Left ventricle myocardium inferior (tissue), 1 donor: ENCODE measurements around the gene WIZ. TPM values are rescaled to one million over a fixed set of nuclear protein-coding genes. Genes with fewer than 3 reads are reported as not detected.

Source experiments
- DNase-seq: peaks from one replicate; pipeline ENCODE4 v3.0.0-alpha.2; 2020
- H3K27ac ChIP-seq: fragments of 200-600 bp; replicated peaks from 2 replicates; pipeline ENCODE4 v1.8.0; 2021
- H3K27me3 ChIP-seq: fragments of 200-600 bp; 2 replicates; pipeline ENCODE4 v1.8.0; 2021; ENCODE audit warnings: low read depth
- H3K36me3 ChIP-seq: fragments of 200-600 bp; 2 replicates; pipeline ENCODE4 v1.8.0; 2021
- H3K4me1 ChIP-seq: fragments of 200-600 bp; 2 replicates; pipeline ENCODE4 v1.8.0; 2021
- H3K4me3 ChIP-seq: fragments of 200-600 bp; 2 replicates; pipeline ENCODE4 v1.8.0; 2021; ENCODE audit warnings: mild to moderate bottlenecking, moderate library complexity
- H3K9me3 ChIP-seq: fragments of 200-600 bp; replicated peaks from 2 replicates; pipeline ENCODE4 v1.8.0; 2021
- intact Hi-C: fragments of 100-400 bp; cut with micrococcal nuclease; formaldehyde crosslinking; loops from one replicate; pipeline ENCODE4 v1.11.0; 2022
- total RNA-seq: library from RNA; stranded (reverse); fragmentation: NEBNext Ultra II Directional; extraction: Animal tissue kit (Norgen Biotek cat#: 25700); gene quantifications from one replicate; pipeline ENCODE4 v1.2.1, GENCODE V29; 2021
- TF ChIP-seq, protein P1 (sequence below): fragments of 200-600 bp; IDR thresholded peaks from 2 replicates; pipeline ENCODE4 v1.8.0; 2021; ENCODE audit warnings: antibody characterized with exemption, mild to moderate bottlenecking, borderline replicate concordance
- donor health status: DM: no; HTN: yes; CAD: no; lungs with severe emphysema.

WIZ gene
- total RNA-seq, 1 donor from 2014 or later = 25.3 TPM

- H3K27me3 ChIP-seq = peaks cover 93% of the 10 kb centered on the region
- H3K9me3 ChIP-seq = peaks cover 5% of the 10 kb centered on the region
- no peaks in the 10 kb centered on the region for H3K36me3 ChIP-seq
- TF ChIP-seq, protein P1, sequence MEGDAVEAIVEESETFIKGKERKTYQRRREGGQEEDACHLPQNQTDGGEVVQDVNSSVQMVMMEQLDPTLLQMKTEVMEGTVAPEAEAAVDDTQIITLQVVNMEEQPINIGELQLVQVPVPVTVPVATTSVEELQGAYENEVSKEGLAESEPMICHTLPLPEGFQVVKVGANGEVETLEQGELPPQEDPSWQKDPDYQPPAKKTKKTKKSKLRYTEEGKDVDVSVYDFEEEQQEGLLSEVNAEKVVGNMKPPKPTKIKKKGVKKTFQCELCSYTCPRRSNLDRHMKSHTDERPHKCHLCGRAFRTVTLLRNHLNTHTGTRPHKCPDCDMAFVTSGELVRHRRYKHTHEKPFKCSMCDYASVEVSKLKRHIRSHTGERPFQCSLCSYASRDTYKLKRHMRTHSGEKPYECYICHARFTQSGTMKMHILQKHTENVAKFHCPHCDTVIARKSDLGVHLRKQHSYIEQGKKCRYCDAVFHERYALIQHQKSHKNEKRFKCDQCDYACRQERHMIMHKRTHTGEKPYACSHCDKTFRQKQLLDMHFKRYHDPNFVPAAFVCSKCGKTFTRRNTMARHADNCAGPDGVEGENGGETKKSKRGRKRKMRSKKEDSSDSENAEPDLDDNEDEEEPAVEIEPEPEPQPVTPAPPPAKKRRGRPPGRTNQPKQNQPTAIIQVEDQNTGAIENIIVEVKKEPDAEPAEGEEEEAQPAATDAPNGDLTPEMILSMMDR = no peak
- no peak for DNase-seq
- H3K27ac ChIP-seq = no peak overlapping the region
- H3K4me1 ChIP-seq = peaks cover 7% of the 10 kb centered on the region
- intact Hi-C loops = no loop called here
- H3K4me3 ChIP-seq = no peak overlapping the region
Observed at GRCh38 chr19:15467734-15468214, 18.0 kb upstream of the WIZ start.

- peaks cover 7% of the 10 kb centered on the region for H3K4me1 ChIP-seq
- H3K27ac ChIP-seq = no peak overlapping the region
- no peaks in the 10 kb centered on the region for H3K9me3 ChIP-seq
- intact Hi-C loops = no loop called here
- DNase-seq = no peak
- H3K4me3 ChIP-seq = no peak overlapping the region
- no peaks in the 10 kb centered on the region for H3K36me3 ChIP-seq
- TF ChIP-seq, protein P1 = no peak
- peaks cover 96% of the 10 kb centered on the region for H3K27me3 ChIP-seq
Observed at GRCh38 chr19:15466851-15467733, 17.3 kb upstream of the WIZ start.

GRCh38 chr19:15464394-15465385 is 14.9 kb upstream of the WIZ start, which contains the start of gene RASAL3:
Gene RASAL3, minus strand, starts transcription at chr19:15464544. Its CDS starts 186 bp downstream, at chr19:15464358.
- Histone ChIP-seq H3K9me3 (no peaks in the 10 kb centered on the region), H3K27me3 (peaks cover 88% of the 10 kb centered on the region), H3K27ac (no peak within 1 kb of the TSS), H3K36me3 (no peaks in the 10 kb centered on the region), H3K4me3 (peak within 1 kb of the TSS; percentile 51), H3K4me1 (peaks cover 5% of the 10 kb centered on the region)
- intact Hi-C loops = no loop called here
- no peak for DNase-seq
- TF ChIP-seq, protein P1 = no peak

DNA sequence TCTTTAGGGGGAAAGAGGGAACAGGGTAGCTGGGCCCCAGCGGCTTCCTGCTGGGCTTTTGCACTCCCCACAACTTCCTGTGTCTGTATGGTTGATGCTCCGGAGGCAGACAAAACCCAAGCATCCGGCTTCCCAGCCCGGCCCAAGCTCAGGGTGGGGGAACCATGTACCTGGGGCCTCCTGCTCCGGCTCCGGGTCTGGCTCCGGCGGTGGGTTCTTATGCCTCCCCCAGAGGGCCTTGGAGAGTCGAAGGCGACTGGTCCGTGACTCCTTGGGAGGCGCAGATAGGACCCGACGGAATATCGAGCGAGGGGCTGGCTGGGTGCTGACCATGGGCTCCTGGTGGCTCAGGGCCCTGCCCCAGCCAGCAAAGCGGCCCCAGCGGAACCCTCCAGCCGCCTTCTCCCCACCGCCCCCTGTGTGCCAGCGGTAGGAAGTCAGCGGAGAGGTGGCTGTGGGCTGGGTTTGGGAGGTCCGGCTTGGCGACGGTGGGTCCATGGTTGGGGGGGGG is 14.2 kb upstream of the WIZ start:
- H3K4me3 ChIP-seq = peak overlapping the region; percentile 51
- TF ChIP-seq, protein P1 = no peak
- H3K9me3 ChIP-seq = no peaks in the 10 kb centered on the region
- no peak overlapping the region for H3K27ac ChIP-seq
- DNase-seq = no peak
- H3K27me3 ChIP-seq = peaks cover 86% of the 10 kb centered on the region
- no peaks in the 10 kb centered on the region for H3K4me1 ChIP-seq
- no peaks in the 10 kb centered on the region for H3K36me3 ChIP-seq
- intact Hi-C loops = no loop called here

- peaks cover 89% of the 10 kb centered on the region for H3K27me3 ChIP-seq
- intact Hi-C loops = no loop called here
- H3K4me1 ChIP-seq = peaks cover 13% of the 10 kb centered on the region
- H3K27ac ChIP-seq = no peak overlapping the region
- no peak for DNase-seq
- no peaks in the 10 kb centered on the region for H3K36me3 ChIP-seq
- H3K4me3 ChIP-seq = no peak overlapping the region
- TF ChIP-seq, protein P1 = no peak
- H3K9me3 ChIP-seq = no peaks in the 10 kb centered on the region
Observed at GRCh38 chr19:15461694-15462093, 11.9 kb upstream of the WIZ start.
